Stimulated activated CD4-positive, alpha-beta T cell treated with anti-CD3 and anti-CD28 coated beads, Interleukin-4, amount 100 ng/mL, for 24 hours (primary cell): ENCODE results near the gene RAPH1.
"Not testable (repeated sequence)": the region's sequence is repeated elsewhere in the genome, so short reads cannot be mapped to it uniquely, and the experiment has no call there.

Experiments
- DNase-seq: peaks from one replicate; pipeline ENCODE4 v3.0.0-alpha.2; 2020

RAPH1 gene

DNA sequence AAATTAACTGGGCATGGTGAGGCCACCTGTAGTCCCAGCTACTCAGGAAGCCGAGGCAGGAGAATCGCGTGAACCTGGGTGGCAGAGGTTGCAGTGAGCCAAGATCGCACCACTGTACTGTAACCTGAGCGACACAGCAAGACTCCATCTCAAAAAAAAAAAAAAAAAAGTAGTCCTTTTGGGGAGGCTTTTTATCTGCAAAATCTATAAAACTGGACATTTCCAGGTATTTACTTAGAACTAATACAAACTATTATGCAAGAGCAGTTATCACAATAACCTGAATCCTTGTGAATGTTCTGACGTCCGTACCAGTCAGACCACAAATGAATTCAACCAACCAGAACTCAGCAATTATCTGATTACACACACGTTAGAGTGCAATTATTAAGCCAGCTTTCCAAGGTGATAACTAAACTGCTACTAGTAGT is 8.8 kb upstream of the RAPH1 start:
- DNase-seq = no peak

DNA sequence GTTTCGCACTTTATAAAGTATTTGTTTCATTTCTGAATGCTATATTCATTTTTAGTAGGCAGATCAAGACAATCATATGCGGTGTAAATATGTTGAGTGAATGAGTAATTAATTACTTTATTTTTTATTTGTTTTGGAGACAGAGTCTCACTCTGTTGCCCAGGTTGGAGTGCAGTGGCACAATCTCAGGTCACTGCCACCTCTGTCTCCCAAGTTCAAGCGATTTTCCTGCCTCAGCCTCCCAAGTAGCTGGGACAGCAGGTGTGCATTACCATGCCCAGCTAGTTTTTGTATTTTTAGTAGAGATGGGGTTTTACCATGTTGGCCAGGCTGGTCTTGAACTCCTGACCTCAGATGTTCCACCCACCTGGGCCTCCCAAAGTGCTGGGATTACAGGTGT is 5.5 kb upstream of the RAPH1 start:
- DNase-seq = not testable (repeated sequence)

DNA sequence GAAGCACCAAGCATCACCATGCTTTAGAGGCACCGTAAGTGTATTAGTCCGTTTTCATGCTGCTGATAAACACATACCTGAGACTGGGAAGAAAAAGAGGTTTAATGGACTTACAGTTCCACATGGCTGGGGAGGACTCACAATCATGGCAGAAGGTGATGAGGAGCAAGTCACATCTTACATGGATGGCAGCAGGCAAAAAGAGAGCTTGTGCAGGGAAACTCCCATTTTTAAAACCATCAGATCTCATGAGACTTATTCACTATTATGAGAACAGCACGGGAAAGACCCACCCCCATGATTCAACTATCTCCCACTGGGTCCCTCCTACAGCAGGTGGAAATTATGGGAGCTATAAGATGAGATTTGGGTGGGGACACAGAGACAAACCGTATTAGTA is 3.1 kb upstream of the RAPH1 start:
- not testable (repeated sequence) for DNase-seq

DNA sequence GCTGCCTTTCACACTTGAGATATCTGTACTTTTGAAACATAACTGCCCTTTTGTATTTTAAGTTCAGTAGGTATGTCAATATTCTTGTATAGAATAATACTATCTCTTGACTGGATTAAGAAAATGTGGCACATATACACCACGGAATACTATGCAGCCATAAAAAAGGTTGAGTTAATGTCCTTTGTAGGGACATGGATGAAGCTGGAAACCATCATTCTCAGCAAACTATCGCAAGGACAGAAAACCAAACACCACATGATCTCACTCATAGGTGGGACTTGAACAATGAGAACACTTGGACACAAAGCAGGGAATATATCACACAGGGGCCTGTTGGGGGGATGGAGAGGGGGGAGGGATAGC is 1.5 kb upstream of the RAPH1 start:
- not testable (repeated sequence) for DNase-seq

DNA sequence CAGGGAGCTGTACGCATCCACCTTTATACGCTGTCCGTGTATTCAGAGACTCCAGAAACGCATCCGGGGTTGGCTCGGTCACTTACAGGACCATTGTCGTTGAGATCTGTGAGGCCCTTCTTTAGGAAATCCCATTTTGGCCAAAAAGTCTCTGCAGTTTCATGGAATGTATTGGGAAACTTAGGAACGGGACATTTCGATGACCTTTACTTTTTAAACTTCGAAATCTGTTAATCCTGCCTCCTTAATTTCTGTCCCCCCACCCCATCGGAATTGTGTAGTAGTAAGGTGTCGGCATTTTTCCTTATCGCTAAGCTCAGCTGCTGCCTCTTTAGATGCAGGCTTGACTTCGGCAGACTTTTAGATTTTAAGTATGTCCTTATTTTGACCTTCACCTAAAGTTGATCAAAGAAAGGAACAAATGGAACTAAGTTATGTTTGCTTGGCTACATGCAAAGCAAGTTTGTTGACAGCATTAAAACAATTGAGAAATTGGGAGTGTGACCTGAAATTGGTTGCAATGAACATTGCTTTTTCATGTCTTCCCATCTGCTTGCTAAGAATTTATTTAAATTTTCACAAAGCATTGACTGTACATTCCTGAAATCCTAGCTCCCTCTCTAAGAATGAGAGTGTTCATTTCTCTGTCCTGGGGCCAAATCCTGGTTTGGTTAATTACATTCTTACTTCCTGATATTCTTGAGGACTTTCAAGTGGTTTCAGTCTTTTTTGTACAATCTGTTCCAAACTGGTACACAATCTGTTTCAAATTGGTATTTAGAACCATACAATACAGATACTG is 884 bp upstream of the RAPH1 start:
- DNase-seq = no peak

DNA sequence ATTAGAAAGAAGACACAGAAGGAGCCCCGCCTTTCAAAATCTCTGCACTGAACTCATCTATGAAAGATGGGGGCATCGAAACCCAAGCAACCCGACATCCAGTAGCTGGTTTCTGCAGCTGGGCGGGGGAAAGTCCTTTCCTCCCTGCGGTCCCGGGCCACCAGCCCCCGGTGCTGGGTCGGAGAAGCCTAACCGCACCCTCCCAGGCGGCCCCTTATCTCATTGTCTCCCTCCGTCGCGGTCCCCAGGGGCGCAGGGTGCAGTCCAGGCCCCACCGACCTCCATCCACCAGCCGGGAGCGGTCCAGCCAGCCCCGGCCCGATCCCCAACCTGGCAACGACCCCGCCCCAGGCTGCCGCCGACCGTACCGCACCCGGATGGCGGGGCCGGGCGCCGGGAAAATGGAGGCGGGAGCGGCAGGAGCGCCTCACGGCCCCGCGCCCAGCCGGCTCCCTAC is 452 bp downstream of the RAPH1 start:
- DNase-seq = peak; percentile 37

DNA sequence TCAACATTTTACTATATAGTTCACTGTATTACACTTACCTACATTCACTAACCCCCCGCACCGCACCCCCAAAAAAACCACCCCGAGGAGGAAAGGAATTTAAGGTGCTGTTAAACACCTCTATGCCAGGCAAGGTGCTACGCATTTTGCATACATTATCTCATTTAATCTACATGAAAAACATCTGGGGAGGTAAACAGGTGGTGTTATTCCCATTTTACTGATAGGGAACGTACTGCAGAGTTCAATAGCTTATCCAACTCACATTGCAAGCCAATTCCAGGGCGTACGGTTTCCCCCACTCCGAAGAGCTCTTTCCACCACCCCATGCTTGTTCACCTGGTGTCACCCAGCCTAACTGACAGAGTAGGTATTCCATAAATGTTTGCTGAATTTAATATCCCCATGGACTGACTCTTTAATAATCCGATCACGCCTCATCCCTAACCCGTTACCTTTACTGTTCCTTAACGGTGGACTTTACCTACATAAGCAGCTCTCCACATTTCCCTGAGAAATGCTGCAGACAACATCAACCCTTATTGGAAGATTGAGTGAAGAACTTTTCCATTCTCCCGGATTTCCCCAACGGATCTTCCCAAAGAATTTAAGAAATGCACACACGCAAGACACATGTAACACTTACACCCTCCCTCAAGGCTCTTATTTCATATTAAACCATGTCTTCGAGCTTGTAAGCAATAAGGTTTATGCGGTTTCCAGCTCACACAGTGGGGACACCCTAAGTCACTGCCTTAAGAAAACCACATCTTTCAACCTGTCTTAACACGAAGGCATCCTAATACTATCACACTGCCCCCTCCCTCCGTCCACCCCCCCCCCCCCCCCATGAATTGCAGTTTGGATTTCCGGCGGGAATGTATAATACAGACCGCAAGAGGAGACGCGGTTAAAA is 1.2 kb downstream of the RAPH1 start:
- DNase-seq = peak; percentile 10

DNA sequence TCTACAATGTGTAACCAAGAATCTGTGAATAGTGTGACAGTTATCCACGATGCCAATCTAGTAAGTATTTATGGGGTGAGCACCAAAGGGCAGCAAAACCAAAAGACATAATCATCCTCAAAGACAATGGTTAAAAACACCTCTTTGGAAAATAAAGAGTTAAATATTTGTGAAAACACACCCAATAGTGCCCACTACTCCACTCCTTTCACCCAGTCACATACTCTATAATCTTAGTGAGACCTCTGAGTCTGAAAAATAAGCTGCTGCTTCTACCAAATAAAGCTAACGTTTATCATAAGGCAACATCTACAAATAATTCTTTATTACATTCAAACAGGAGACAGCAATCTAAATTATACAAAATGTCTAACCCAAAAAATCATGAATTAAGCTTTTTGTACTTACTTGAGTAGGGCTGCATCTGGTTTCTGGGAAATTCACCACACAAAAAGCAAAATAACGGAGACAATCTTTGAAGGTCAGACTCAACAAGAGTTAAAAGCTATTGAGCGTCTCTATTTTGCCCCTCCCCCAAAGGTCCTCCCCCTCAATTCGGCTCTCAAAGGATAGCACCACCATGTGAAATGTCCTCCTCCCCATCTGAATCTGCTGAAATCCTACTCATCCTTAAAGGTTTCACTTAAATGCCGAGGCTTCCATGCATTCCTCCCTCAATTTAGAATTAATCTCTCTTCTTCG is 2.0 kb downstream of the RAPH1 start:
- no peak for DNase-seq

DNA sequence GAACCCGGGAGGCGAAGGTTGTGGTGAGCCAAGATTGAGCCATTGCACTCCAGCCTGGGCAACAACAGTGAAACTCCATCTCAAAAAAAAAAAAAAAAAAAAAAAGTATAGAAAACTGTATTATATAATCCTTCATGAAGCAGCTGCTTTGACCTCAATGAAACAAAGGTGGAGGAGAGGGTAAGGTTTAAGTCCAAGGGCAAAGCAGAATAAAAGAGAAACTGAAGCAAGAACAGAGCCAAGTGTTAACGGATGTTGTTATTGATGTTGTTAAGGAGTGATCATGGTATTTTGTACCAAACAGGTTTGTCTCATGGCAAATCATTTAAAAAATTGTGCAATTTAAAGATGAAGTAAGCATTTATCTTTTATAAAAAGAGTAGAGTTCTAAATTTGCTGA is 7.4 kb downstream of the RAPH1 start:
- no peak for DNase-seq

DNA sequence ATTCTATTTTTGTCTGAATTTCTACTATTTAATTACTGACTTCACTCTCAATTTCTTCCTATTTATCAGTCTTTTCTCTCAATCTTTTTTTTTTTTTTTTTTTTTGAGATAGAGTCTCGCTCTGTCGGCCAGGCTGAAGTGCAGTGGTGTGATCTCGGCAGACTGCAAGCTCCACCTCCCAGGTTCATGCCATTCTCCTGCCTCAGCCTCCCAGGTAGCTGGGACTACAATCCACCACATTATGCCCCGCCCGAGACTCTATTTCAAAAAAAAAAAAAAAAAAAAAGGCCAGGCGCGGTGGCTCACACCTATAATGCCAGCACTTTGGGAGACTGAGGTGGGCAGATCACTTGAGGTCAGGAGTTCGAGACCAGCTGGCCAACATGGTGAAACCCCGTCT is 21.8 kb downstream of the RAPH1 start:
- DNase-seq = not testable (repeated sequence)

DNA sequence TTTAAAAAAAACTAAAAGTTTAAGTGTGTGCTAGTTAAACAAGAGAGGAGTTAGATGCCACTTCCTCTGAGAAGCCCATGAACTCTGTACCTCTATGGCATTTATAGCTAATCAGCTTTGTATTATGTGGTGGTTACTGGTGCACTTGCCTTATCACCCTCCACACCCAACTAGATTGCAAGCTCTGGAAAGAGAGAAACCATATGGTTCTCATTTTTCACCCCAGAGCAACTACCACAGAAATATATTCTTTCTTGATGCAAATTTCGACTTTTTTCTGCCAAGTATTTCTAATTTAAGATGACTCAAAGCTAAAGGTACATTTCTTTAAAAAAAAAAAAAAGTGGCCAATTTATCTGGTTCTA is 24.2 kb downstream of the RAPH1 start:
- DNase-seq = no peak

DNA sequence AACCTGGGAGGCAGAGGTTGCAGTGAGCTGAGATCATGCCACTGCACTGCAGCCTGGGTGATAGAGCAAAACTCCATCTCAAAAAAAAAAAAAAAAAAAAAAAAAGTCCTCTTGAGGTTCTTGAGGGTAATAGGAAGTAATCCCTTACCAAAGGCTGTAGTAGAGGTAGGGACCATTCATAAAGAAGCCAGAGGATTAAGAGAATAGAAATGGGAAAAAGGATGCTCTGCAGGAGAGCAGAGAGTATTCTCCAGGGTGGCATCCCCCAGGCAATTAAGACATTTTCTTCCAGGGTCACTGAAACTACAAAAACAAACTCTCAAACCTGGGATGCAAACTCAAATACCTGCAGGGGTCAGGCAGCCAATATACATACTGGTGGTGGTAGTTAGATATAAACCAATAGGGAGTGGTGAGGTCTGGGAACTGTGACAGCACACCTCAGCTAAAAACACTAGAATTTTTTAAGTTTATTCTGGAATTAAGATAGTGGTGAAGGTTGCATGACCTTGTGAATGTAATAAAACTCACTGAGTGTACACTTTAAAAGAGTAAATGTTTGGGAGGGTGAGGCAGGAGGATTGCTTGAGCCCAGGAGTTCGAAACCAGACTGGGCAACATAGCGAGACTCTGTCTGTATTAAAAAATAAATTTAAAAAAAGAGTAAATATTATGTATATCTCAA is 24.7 kb downstream of the RAPH1 start:
- DNase-seq = no peak

DNA sequence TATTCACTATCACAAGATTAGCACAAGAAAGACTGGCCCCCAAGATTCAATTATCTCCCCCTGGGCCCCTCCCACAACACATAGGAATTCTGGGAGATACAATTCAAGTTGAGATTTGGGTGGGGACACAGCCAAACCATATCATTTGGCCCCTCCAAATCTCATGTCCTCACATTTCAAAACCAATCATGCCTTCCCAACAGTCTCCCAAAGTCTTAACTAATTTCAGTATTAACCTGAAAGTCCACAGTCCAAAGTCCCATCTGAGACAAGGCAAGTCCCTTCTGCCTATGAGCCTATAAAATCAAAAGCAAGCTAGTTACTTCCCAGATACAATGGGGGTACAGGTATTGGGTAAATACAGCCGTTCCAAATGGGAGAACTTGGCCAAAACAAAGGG is 31.6 kb downstream of the RAPH1 start:
- DNase-seq = not testable (repeated sequence)

DNA sequence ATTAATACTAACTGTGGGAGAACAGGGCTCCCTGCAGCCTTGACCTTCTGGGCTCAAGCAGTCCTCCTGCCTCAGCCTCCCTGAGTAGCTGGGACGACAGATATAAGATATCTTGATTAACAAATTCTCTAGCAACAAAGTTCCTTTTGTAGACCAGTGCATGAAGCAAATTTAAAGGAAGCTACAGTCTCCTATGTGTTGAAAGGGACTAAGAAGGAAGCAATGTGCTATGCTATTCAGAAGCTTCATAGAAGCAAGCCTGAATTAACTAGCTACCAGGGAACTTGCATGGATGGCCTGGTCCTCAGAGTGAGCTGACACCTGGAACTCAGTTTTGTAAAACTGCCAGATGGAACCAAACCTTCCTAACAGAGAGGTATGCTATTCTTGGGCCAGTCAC is 33.2 kb downstream of the RAPH1 start:
- no peak for DNase-seq

DNA sequence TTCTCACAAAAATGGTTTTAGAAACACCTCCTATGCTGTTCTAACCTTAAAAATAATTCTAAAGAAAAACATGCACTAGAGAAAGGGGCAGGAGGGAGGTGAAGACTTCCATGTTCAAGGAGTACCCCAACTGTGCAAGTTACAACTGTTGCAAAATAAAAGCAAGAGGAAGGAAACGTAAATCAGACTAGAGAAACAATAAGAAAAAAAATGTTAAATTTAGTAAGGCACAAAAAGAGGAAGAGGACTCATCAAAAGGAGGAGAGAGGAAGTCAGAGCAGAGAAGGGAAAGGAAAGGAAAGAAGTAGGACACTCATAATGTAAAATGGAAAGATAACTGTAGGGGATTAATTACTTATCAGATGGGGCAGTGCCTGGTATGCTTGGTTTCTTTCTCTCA is 34.1 kb downstream of the RAPH1 start:
- no peak for DNase-seq

DNA sequence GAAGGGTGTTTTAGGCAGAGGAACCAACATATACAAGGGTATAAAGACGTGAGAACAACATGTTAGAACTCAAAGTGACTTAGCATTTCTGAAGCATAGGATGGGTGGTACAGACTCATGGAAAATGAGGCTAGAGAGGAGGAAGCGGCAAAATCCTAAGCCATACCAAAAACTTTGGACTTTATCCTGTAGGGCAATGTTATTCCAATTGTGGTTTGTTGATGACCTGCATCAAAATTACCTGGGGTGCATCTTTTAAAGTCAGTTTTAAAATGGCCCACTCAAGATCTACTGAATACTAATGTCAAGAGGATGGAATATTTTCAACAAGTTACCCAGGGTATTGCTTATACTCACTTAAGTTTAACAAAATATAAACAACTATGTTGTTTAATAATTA is 34.8 kb downstream of the RAPH1 start:
- no peak for DNase-seq

DNA sequence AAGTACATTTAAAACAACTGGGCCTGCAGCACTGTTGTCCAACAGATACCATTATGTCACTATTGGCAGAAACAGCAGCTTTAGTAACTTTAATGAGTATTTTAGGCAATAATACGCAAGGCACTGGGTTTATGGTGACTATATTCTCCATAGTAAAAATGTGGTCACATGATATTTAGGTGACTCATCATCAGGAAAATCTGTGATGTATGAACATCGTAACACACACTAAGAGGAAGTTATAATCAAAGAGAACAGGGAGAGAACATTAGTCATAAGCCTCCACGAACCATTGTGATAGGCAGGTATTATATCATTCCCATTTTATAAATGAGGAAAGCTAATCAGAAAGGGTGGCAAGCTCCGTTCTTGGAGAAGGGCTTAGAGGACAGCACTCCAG is 36.9 kb downstream of the RAPH1 start:
- DNase-seq = no peak

DNA sequence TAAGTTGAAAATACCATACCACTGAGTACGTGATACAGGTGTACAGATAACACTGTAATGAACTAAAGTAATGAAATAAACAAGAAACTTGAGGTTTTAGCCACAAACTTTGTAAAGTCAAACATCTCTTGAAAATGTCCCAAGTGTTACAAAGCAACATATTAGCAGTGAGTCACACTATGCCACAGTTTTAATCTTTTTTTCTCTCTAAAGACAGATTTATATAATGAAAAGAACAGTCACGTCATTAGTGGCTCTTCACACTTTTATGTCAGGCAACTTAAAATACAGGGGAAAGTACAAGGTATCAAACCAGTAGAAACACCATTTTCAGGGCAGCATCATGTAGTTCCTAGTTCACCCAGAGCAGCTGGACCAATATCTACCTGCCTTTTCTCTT is 42.1 kb downstream of the RAPH1 start:
- DNase-seq = no peak

DNA sequence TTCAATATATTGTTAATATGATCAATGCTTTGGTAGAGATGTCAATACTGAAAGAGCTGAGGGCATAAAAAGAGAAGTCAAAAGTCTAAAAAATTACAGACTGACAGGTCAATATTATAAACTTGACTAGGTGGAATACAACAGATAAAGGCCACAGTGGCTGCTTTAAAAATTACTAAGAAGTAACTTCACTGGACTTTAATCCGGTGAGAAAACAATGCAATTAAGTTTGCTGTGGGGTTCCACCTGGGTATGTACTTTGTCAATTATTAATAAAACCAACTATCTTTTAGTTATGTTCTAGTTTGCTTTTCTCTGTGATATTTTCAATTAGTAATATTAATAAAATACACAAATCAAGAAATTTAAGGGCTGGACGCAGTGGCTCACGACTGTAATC is 44.7 kb downstream of the RAPH1 start:
- DNase-seq = no peak

DNA sequence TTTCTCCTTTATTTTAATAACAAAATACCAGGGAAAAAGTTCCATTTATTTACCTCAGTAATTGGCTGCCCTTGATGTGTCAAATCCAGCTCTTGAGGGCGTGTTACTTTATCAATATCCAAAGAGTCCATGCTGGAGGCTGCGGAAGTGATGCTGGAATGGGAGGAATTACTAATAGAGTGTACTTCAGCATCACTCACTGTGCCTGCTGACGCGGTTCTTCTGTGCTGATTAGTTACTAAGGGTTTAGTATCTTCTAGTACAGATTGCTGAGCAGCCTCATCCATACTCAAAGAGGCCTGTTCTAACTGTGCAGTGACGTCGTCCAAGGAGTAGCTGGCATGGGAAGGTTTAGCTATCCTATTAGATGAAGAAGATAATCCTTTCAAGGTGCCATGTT is 45.6 kb downstream of the RAPH1 start:
- DNase-seq = no peak

DNA sequence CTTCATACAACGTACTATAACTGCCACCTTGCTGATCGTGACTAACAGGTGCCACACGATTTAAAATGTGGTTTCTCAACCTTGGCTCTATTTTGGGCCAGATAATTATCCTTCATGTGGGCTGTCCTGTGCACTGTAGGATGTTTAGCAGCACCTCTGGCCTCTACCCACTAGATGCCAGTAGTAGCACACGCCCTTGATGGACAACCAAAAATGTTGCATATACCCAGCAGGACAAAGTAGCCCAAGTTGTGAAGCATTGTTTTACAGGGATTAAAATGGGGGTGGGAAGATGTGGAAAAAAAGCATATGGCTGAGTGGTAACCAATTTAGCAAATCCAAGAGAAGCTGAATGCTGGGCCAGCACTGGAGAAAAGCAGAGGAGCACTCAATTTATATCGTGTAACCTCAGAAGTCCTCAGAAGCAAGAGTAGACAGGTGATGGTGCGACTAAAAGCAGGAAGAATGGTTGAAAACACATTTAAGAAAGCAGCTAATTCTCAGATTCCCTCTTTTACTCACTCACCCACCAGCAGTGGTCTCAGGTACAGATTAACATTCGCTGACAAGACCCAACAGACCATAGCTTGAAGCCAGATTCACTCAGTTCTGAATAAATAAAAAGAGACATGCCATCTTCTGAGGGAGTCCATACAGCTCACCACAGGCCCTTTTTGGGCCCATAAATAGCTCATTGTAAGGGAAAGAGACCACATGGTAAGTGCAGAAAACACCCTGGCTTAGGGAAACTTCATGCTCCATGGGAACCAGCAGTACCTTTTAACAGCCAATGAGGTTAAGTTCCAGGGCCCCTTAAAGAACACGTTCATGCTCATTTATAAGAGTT is 50.6 kb downstream of the RAPH1 start:
- peak; percentile 55 for DNase-seq

DNA sequence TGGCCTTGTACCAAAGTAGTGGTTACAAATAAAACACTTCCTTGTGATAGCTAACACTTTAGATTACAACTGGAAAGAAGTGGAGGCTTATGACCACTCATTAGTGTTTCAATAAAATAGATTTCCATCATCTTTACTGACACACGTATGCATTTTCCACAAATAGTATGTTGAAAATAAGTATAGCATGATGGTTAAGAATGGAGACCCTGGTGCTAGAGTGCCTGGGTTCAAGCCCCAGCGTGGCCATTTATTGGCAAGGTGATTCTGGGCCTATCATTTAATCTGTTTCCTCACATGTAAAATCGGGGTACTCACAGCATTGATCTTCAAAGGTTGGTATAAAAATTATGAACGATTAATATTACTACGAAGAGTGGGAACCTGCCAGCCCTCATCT is 54.5 kb downstream of the RAPH1 start:
- no peak for DNase-seq
